ENCODE measurements around the gene ABHD18. TPM values are rescaled to one million over a fixed set of nuclear protein-coding genes. Genes with fewer than 3 reads are reported as not detected.
"Not testable (repeated sequence)": the region's sequence is repeated elsewhere in the genome, so short reads cannot be mapped to it uniquely, and the experiment has no call there.

ABHD18 gene
- total RNA-seq, 1 donor from 2014 or later: 10.0 TPM

GRCh38 chr4:128060121-128060698, 95.0 kb downstream of the ABHD18 start:
- ATAC-seq: no peak
- no peak for DNase-seq
- intact Hi-C loops (cut with micrococcal nuclease): no loop called here

- intact Hi-C loops (cut with micrococcal nuclease): no loop called here
- DNase-seq (peak; percentile 97), ATAC-seq (peak; percentile 97)
Measured at GRCh38 chr4:128060699-128061565, 95.7 kb downstream of the ABHD18 start, which contains the start of gene LARP1B. Gene LARP1B (plus strand): TSS chr4:128061312. CDS start chr4:128074952, 13,640 bp downstream.

GRCh38 chr4:128061566-128062536, 96.6 kb downstream of the ABHD18 start:
- ATAC-seq: peak; percentile 46
- peak; percentile 71 for DNase-seq
- intact Hi-C loops (cut with micrococcal nuclease): no loop called here

- ATAC-seq; DNase-seq; intact Hi-C loops (cut with micrococcal nuclease): not testable (repeated sequence)
Measured at GRCh38 chr4:128066453-128066820, 101.2 kb downstream of the ABHD18 start.

GRCh38 chr4:128068918-128069317, 103.7 kb downstream of the ABHD18 start:
- ATAC-seq: no peak
- DNase-seq: no peak

GRCh38 chr4:128076464-128076863, 111.3 kb downstream of the ABHD18 start:
- no peak for ATAC-seq
- intact Hi-C loops (cut with micrococcal nuclease): no loop called here
- DNase-seq: no peak

More at GRCh38 chr4:128068918-128069317, 103.7 kb downstream of the ABHD18 start:
- intact Hi-C loops (cut with micrococcal nuclease): no loop called here

Other genes starting within 250 kb of the ABHD18 start
- gene SLC25A31, start 235.0 kb upstream of the ABHD18 start, total RNA-seq: not detected
- gene HSPA4L, start 183.1 kb upstream of the ABHD18 start, total RNA-seq: 10.9 TPM
- 1.3 TPM for gene PLK4, start 84.5 kb upstream of the ABHD18 start, total RNA-seq
- 9.4 TPM for gene MFSD8, start 233 bp upstream of the ABHD18 start, total RNA-seq
- gene LARP1B, start 95.9 kb downstream of the ABHD18 start, total RNA-seq: 15.9 TPM

Data from left ventricle myocardium superior (tissue), 1 donor.